Stimulated activated CD4-positive, alpha-beta T cell treated with anti-CD3 and anti-CD28 coated beads, TNF-alpha, amount 100 ng/mL, for 1 hour (primary cell): ENCODE results near the gene MPO.

Experiments used
- DNase-seq, 3 donors: peaks; one replicate each; pipeline ENCODE4 v3.0.0-alpha.2; 2020; ENCODE audit warnings: low read depth in 3 of 3, low spot score in 1 of 3

MPO gene

DNA sequence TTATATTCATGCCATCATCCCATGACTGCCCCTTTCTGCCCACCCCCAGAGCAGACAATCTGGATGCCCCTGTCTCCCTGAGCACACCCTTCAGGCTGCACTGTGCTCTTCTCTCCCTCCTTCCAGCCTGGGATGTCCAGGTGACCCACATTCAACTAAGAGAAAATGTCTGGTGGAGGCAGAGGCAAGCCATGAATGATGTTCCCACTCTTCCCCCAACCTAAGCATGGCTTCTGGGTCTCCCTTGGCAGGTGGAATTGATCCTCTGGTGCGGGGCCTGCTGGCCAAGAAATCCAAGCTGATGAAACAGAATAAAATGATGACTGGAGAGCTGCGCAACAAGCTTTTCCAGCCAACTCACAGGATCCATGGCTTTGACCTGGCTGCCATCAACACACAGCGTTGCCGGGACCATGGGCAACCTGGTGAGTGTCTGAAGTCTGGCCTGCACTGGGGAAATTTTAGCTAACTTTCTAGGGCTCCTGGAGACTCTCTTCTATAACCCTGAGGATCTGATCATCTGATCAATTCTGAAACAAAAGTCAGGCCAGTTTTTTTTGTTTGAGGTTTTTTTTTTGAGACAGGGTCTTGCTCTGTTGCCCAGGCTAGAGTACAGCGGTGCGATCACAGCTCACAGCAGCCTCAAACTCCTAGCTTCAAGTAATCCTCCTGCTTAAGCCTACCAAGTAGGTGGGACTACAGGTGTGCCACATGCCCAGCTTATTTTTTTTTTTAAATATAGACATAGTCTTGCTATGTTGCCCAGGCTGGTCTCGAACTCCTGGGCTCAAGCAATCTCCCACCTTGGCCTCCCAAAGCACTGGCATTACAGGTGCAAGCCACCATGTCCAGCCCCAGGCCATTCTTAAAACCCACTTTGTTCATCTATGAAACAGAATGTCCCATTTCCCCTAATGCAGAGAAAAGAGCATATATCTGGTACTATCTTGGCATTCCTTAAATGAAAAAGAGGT, 14.5 kb downstream of the MPO start:
- no peak for DNase-seq

DNA sequence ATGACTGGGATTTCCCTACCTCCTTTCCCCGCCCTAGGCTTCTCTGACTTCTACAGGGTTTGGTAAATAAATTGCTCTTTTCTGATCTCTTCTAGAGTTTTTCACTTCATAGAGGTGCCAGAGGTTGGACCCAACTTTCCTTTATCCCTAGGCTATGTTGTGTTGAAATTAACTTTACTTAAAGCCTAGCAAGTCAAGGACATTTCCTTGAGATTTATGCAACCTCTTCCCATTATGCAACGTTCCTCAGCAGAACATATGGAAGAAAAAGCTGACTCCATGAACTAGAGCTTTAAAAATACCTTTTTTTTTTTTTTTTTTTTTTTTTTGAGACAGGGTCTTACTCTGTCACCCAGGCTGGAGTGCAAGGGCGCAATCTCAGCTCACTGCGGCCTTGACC, 15.5 kb downstream of the MPO start:
- DNase-seq, result no peak

DNA sequence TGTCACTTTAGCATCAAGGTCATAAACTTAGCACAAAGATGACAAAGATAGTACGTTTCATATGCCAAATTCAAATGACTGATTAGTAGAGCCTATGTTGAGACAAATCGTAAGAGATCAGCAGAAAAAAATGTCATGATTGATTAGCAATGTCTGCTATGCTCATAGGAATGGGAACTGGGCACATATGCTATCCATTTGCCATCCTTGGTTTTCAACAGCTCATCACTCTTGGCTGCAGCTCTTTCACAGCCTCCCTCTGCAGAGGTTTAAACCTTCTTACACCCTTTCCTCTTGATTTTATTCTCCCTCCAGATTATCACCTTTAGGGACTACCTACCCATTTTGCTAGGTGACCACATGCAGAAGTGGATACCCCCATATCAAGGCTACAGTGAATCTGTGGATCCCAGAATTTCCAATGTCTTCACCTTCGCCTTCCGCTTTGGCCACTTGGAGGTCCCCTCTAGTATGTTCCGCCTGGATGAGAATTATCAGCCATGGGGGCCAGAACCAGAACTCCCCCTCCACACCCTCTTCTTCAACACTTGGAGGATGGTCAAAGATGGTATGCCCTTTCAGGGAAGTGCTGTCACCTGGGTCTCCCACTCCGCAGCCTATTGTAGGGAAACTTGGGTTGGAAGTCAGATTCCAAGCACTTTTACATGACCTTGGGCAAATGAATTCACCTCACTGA, 16.2 kb downstream of the MPO start:
- no peak for DNase-seq

DNA sequence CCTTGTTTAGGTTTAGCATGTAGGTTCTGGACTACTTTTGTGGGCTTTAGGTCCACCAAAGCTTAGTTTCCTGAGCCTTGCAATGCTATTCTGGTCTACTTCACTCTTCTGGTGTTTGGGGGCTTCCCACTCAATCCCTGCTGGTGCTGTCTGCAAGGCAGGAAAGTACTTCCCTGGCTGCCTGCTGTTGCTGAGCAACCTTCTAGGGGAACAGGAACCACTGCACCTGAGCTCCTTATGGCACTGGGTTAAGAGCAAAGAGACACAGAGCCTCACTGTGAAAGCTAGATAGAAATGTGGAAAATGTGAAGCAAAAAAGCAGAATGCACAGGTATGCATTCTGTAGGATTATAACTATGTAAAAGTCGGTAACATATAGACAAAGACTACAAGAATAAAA, 17.0 kb downstream of the MPO start:
- DNase-seq, result no peak

DNA sequence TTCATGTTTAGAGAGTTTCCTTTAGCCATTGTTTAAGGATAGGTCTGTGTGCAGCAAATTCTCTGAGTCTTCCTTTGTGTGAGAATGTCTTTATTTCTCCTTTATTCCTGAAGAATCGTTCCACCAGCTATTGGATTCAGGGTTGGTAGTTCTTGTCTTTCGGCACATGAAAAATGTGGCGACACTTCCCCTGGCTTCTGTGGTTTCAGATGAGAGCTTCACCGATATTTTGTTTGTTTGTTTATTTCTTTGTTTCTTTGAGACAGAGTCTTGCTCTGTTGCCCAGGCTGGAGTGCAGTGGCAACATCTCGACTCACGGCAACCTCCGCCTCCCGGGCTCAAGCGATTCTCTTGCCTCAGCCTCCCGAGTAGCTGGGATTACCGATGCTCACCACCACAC, 18.6 kb downstream of the MPO start:
- DNase-seq, result no peak

DNA sequence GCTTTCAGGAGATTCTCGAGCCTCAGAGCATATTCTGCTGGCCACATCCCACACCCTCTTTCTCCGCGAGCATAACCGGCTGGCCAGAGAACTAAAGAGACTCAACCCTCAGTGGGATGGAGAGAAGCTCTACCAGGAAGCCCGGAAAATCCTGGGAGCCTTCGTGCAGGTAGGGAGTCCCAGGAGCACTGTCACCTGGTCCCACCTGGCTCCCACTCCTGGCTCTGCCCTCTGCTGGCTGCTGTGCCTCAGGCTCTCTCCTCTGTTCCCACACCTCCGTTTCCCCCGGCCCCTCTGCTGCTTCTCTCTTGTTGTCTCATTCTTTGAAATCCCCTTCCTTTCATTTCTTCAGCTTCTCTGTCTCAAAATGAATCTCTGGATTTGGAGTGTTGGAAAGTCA, 25.9 kb downstream of the MPO start:
- DNase-seq, result no peak

DNA sequence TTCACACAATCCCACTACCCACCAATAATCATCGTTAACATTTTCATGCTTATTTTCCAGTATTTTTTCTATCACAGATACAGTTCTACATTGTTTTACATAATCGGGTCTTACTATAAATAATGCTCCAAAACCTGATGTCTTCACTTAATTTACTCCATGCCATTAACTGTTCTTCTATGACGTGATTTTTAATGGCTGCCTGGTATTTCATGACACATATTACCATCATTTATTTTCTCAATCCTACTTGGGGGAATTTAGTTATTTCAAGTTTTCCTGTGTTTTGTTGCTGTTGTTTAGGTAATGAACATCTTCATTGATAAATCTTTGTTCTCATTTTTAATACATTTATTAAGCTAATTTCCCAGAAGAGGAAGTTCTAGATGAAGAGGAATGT, 27.7 kb downstream of the MPO start:
- no peak for DNase-seq

DNA sequence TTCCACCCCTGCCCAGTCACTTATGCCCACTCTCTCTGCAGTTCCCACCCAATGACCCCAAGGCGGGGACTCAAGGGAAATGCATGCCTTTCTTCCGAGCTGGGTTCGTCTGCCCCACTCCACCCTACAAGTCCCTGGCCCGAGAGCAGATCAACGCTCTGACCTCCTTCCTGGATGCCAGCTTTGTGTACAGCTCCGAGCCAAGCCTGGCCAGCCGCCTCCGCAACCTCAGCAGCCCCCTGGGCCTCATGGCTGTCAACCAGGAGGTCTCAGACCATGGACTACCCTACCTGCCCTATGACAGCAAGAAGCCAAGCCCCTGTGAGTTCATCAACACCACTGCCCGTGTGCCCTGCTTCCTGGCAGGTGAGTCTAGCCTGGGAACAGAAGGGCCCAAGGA, 28.6 kb downstream of the MPO start:
- DNase-seq, result no peak

DNA sequence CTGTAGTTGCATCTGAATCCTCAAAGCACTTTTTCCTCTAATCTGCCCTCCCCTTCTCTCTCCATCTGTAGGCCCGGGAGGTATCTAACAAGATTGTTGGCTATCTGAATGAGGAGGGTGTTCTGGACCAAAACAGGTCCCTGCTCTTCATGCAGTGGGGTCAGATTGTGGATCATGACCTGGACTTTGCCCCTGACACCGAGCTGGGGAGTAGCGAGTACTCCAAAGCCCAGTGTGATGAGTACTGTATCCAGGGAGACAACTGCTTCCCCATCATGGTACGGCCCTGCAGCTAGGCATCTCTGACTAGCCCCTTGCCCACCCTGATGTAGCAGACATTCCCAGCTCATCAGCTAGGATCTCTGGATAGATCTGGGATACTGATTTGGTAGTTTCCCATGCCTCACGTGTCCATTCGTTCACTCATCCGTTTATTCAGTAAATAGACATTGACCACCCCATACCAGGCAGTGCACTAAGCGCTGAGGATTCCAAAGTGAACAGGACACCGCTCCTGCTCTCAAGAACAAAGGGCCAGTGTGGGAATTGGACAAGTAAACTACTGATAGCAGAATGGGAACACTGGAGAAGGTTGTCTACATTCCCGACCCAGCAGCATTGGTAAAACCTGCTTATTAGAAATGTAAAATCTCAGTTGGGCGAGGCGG, 30.3 kb downstream of the MPO start:
- DNase-seq, result no peak

DNA sequence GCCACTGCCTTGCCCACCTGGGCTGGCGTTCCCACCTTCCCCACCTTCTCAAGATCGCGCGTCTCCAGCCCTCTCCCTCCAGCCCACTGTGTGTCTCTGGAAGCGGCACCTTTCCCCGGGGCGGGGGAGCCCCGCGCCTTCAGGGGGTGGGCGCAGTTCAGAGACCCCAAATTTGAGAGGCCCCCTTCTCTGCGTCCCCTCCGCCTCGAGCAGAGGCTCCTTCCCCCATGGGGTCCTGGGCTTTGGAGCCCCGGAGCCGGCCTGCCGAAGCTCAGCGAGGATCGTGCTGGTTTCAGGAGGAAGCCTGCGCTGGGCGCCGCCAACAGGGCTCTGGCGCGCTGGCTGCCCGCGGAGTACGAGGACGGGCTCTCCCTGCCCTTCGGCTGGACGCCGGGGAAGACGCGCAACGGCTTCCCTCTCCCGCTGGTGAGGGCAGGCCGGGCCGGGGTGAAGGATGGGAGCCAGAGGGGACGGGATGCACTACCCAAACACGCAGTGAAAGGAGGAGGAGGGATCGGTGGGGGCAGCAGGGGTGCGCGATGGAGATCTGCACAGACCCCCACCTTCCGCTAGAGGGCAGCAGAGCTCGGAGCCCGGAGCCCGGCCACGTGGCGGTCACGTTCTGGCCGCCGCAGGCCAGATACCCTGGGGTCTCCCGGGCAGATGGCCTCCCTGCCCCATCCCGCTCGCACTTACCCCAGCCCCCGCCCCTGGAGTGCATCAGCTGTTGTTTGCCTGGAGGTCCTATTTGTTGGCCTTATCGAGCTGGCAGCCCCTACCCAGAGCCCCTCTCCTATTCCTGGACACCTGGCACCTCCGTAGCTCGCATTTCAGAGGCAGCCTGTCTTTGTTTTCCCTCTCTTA, 31.2 kb downstream of the MPO start:
- DNase-seq, result peak; percentile 5 to 78 (median 57)

DNA sequence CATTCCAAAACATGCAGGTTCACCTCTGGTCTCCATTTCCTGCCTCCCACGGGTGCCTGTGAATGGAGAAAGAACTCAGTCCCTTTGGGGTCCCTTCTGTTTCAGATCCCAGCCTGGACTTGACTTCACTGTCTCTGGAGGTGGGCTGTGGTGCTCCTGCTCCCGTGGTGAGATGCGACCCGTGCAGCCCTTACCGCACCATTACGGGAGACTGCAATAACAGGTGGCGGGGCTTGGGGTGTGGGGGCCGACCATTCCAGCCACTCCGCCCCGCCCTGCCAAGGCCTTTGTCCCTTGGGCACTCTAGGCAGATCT, 31.8 kb downstream of the MPO start:
- no peak for DNase-seq

DNA sequence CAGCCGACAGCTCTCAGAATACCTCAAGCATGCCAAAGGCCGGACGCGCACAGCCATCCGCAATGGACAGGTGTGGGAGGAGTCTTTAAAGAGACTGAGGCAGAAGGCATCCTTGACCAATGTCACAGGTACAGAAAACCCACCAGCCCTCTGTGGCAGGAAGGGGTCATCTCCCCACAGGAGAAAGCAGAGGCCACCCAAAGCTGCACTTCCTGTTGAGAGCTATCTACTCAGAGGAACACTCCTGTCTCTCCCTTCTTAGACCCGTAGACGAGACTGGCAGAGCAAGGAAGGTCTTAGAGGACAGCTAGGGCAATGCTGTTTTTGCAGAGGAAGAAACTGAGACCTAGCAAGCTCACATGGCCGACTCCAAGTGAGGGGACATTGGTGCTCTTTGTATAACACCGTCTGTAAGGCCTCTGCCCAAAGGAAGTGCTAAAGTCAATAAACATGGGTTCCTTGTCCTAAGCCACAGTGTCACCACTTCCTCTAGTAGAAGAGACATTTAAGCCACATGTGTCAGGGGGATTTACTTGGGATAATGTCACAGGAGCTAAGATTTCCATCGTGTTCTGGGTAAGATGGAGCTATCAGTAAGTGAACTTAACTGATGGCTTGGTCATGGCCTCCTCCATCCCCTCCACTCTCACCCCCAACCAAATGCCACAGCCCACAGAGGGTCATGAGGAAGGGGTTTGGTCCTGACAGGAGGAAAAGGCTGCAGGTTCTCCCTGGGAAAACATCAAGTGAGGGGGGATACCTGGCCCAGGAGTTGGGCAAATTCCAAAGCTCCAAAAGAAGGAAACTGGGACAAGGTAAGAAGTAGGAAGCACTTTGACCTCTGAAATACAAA, 33.0 kb downstream of the MPO start:
- DNase-seq, result no peak

DNA sequence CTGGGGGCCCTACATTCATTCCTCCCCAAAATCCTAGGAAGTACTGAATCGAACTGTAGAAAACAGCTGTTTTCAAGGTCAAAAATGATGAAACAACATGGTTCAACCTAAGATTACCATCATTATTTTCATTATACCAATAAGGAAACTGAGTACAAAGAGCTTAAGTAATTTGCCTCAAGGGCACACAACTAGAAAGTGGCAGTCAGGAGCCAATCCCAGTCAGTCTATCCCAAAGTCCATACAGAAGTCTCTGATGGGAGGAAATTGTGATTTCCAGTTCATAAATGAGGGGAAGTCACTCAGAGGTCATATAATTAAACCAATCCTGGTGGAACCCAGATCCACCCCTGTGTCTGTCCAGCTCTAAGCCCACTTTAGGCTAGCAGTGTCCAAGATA, 34.0 kb downstream of the MPO start:
- DNase-seq, result no peak

DNA sequence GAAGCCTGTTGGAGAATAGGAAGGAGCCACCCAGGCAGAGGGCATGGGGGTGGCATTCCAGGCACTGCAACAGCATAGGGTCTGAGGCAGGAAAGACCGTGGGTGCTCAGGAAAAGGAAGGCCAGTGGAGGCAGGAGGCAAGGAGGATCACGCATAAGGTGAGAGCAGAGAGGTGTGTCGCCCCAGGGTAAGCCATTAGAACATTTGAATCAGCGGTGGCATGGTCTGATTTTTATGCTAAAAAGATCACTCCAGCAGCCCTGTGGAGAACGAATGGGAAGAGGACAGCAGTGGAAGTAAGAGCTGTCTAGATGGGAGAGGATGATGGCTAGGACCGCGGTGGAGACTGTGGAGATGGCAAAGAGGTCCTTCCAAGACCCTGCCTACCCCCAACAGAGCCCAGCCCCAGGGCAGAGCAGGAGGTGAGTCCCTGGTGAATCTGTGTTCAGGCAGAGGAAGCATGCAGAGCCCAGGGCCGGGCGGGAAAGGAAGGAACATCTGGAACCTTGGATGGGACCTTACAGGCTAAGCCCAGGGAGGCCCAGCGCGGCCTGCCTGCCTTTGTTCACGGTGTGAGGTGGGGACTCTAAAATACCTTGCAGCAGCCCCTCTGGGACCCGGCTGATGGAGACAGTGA, 34.5 kb downstream of the MPO start:
- DNase-seq, result no peak

DNA sequence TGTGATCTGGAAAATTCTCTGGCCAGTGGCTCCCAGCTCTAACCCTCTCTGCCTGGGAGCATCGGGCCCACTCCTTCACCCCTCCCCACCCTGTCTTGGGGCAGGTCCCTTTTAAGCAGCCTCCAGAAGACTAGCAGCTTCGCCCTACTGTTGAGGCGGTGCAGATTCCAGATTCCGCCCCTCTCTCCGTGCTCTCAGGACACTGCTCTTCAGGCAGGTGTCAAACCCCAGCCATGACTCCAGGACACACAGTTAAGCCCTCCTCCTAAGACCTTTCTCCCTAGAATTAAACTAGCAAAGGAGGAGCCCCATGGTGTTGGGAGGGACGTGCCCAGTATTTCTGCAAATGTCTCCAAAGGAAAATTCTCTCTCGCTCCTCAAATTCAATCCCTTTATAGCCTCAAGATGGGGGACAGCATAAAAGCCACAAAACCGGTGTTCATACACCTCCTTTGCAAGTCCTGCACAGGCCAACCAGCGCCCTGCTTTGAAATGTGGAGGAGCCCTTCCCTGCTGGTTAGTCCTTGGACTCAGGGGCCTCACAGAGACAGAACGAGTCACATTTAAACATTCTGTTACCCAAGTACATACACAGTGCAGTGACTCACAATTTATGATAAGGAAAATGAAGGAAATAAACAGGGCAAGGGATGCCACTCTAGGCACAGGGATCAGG, 35.2 kb downstream of the MPO start:
- no peak for DNase-seq

DNA sequence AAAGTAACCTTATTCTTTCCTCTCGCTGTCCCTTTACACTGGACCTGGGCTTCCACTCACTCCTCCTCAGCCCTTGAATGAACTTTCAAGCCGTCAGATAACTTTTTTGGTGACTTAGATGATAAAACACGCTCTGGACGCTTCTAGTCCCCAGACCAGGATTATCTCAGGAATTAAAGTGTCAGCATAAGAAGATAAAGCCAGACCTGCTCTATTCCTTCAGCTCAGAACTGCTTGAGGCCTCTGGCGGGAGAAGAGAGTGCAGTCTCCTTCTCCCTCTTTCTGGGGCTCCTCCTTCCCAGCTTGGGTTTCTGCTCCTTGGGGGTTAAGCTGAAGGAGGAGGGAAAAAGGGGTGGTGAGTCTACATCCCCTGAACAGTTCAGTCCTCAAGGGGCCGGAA, 35.8 kb downstream of the MPO start:
- DNase-seq, result no peak

DNA sequence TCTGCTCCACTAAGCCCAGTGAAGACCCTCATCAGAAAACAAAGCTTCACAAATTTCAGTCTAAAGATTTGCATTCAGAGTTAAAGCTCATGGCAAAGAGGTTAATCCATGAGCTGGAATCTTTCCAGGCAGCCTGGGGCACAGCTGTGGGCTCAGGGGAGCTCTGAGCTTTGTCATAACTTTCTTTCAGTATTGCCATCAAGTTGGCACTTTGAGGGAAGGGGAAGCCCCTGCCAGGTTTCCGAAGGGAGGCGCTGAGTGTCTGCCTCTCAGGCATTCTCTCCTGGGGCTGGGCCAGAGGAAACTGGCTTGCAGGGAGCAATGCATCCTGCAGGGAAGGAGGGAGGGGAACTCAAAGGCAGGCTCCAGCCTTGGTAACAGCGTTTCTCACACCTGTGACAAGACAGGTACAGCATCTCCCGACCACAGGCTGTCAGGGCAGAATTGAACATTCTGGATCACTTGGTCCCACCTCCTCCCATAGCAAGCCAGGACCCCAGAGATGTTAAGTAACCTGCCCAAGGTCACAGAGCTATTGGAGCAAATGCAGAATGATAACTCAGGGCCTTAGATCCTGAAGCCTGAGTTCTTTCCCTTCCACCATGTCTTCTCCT, 38.5 kb downstream of the MPO start:
- no peak for DNase-seq

DNA sequence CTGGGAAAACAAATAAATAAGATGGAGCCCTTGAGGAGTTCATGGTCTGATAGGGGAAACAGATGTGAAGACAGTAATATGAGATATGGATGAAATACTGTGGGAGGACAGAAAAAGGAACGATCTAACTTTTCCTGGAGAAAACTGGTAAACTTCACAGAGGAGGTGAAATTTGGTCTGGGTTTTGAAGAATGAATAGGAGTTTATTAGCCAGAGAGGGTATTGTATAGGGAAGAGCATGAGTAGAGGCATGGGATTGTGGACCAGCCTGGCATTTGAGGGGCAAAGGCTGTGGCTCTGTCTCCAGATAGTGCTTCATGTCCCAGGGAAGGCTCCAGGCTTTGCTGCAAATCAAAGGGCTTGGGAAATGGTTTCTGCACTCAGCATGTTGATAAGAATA, 40.7 kb downstream of the MPO start:
- DNase-seq, result no peak

DNA sequence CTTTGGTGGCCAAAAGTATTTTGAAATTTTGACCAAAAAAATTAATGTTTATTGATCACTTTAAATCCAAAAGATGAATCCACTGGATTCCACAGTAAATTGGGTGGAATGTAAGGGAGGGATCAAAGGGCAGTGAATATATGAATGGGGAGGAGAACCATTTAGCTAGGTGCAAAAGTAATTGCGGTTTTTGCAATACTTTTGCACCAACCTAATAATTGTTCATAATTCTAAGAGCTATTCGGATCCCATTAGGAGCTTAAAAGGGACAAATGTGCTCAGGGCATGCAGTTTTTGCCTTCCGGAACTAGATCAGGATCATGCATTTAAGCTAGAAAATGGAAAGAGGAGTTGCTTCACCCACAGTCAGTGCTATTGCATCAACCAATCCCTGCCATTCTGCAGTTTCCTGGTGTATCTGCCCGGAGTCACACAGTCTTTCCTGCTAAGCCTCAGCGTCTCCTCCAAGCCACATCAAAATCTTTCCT, 42.5 kb downstream of the MPO start, which contains the start of gene LPO:
Gene LPO (plus strand): TSS at position 438 of the 488 bp plus-strand sequence. CDS start 4,396 bp downstream, outside the sequence.
- no peak for DNase-seq
